NCI-H510A (cell line): Measurements from ENCODE around the gene WDR72.
"Not testable (repeated sequence)": the region's sequence is repeated elsewhere in the genome, so short reads cannot be mapped to it uniquely, and the experiment has no call there.

Experiments
- DNase-seq: peaks from one replicate; lab custom pipeline; 2025; lab: John Stamatoyannopoulos, UW

The WDR72 gene

DNA sequence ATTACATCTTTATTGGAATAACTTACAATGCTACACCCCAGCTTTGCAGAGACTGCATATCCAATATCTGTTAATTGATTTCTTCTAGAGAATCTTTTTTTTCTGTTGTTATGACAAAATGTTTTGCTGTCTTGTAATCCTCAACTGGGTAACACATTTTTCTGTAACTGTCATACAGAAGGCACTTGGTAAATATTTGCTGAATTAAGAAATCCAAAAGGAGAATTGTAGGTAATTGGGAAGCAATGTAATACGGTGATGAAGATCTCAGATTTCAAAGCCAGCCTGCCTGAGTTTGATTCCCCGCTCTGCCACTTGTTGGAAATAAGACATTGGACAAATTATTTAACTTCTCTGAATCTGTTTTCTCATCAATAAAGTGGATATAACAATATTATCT lies 169.1 kb downstream of the WDR72 start:
- no peak for DNase-seq

DNA sequence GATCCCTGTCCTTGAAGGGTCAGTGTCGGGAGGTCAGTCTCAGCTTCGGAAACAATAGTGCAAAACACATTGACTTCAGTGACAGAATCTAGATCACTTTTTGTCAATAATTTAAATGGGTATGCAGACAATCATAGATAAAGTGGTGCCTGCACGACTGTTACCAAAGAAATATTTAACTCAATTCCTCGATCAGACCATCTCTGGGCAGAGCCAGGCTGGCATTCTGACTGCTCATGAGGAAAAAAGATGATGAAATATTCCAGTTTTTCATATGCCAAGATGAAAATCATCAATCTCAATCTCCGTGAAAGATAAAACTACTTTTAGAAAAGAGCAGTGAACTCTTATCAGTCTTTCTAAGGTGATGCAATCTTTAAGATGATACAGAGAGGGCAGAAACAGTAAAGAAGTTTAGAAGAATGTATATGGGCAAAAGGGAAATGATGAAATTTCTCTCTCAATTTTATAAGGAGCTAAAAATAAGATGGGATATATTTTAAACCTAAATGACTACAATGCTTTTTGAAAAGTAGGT lies 169.9 kb downstream of the WDR72 start:
- DNase-seq = no peak

DNA sequence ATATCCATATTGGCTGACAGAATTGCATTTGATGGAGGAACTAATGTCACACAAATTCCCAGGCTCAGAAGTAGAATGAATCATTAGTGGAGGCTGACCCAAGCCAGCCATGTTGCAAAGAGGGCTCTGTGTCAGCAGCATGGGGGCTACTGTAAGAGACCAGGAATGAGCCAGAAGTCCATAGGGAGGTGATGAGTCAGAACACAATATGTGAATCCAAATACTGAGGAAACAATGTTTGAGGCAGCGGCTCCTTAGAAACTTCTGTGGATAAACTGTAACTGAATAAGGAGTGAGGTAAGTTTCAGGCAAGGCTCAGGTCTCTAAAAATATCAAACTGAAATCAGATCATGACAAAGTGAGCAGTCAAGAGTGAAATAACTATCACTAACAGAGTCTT lies 170.7 kb downstream of the WDR72 start:
- DNase-seq = no peak

DNA sequence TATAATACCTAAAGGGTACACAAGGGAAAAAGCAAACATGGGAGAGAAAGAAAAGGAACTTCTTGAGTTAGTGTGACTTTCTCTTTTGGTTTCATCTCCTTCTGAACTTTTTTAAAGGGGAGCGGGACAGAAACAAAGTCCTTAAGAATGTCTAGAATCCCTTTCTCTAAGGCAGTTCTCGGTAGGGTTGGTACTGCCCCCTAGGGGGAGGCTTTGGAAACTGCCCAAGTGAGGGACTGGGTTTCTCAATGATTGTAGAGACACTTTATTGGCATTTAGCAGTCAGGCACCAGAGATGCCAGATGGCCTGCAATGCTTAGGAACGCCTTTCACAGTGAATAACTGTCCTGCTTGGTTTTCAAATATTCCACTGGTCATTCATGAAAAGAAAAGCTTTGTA lies 172.7 kb downstream of the WDR72 start:
- DNase-seq = no peak

DNA sequence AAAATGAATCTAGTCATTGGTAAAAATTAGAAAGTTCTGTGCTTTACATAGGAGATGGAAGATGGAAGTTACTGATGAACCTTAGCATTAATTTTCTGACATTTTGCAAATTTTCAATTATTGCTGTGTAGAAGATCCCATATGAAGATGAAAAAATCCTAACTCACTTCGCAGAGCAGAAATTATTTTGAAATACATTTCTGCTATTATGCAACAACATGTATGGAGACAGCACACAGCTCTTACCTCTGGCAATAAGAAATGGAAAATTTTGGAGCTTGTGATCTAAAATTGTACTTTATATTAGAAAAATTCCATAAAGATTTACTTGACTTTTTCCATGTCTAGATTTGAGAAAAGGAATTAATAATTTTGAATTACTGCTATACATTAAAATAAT lies 177.9 kb downstream of the WDR72 start:
- DNase-seq = no peak

DNA sequence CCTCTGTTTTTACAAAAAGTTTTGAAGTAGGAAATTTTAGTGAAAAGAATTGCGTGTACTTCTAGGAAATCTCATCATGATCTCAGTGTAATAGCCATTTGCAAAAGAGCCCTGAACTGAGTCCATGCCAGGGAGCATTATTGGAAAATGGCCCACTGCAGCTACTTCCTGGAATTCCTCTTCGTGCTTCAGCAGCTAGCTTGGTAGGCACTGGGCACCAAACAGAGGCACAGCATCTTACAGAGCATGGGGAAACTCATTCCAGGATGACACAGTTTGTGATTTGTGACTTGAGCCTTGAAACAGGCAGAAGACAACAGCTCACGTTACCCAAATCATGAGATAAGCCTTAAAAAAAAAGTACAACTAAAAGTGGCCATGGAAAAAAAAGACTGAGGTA lies 179.1 kb downstream of the WDR72 start:
- no peak for DNase-seq

DNA sequence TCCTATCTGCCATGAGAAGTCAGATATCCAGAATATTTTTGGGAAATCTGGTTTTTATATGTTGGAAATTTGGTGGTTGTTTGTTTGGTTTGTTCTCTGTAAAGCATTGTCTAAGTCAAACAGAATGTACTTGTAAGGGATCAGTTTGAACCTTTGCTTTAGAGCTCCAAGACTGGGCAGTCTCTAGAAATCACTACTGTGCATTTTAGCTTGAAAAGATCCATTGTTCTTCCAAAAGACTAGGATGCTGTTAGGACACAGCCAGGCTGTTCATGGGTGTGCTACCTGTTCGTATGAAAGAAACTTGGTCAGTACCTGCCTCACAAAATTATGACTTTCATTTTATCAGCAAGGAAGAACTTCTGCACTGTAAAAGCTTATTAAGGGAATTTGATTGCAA lies 182.6 kb downstream of the WDR72 start:
- no peak for DNase-seq

DNA sequence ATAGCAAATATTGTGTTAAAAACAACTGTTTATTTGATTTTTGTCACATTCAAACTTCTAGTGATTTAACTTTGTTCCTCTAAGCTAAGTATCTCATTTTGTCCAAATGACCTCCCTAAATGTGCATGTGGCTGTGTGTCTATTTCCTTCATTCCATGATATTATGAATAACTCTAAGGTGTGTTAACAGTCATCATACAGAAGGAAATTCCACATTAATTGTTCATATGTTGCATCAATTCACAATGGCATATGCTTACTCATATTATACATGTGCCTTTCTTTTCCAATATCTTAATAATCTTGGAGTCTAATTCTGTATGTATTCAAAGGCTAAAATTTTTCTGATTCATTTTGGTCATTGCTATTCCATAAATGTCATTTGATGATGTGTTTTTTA lies 186.4 kb downstream of the WDR72 start:
- no peak for DNase-seq

DNA sequence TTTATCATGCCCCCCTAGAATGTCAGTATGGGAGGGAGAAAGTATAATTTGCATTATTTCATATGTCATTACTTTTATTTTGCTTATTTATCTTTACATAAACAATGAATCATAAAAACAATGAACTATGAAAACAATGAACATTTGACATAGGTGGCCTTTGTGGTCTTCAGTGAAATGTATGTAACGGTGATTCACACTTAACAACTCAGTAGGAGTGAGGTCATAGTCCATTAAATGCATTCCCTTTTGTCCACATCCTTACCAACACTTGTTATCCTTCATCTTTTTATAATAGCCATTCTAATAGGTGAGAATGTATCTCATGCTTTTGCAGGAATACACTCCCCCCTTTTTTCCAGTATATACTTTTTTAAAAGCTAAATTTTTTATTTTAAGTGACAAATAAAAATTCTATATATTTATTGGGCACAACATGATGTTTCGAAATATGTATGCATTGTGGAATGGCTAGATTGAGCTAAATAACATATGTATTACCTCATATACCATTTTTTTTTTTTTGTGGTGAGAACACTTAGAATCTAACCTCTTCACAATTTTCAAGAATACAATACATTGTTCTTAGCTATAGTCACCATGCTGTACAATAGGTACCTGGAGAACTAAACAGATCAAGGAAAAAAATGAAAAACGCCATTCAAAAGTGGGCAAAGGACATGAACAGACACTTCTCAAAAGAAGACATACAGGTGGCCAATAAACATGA lies 189.5 kb downstream of the WDR72 start:
- no peak for DNase-seq

DNA sequence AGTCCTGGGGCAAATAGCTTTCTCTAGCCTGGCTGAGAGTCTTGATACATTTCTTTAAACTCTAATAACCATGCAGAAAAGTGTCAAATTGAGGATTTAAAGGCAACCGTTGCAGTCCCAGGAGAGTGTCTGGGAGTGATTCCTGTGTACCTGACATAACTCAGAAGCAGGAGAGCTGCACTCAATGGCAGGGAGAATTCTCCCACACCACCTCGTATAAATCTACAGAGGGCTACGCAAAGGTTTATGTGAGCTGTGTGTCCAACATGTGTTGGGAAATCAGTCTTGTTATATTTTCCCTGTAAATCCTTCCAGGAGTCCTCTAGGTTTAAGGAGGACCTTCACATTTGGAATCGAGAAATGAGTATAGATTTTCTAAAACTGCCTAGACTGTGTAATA lies 192.6 kb downstream of the WDR72 start:
- no peak for DNase-seq

DNA sequence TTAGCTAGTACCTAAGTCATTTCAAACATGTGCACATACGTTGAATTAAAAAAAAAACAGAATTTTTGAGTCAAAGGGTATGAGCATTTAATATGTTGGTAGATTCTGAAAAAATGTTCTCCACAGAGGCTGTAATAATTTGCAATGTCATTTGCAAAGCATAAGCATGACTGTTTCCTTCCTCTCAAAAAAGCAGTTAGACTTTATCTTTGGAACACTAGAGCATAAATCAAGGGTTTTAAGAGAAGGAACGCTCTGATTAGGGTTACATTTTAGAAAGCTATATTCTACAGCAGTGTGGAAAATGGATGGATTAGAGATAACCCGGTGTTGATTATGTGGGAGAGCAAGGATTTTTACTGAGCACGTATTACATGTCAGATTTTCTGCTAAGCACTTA lies 193.7 kb downstream of the WDR72 start:
- DNase-seq = no peak

DNA sequence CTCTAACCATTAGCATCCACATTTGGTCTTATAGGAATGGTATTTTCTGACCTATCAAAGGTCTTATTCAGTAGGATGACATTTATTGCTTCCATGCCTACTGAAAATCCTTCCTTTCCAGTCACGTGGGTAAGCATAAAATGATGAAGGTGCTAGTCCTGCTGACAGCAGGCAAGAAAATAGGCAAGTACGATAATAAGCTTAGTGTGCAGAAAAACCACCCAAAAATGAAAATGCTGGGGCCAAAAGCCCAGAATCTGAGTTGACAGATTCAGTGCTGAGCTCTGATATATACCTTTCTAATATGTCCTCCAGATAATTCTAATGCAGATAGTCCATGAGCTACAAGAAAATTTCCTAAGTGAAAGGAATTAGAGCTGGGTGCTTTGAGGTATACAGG lies 194.8 kb downstream of the WDR72 start:
- no peak for DNase-seq

DNA sequence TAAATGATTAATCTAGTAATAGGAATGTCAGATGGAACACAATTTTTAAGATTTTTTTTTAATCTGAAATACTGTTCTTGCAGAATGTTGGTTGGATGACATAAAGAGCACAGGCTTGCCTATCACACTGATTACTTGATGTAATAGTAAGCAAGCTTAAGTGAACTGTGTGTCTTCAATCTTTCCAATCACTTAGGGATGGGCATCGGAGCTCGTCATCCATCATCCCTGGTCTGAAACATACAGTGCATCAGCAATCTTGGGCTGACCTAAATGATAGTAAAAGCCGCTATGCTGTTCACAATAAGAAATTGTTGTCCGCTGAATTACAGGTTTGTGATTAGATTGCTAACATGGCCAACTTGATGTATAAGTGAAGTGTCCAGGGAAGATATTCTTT lies 195.8 kb downstream of the WDR72 start:
- no peak for DNase-seq

DNA sequence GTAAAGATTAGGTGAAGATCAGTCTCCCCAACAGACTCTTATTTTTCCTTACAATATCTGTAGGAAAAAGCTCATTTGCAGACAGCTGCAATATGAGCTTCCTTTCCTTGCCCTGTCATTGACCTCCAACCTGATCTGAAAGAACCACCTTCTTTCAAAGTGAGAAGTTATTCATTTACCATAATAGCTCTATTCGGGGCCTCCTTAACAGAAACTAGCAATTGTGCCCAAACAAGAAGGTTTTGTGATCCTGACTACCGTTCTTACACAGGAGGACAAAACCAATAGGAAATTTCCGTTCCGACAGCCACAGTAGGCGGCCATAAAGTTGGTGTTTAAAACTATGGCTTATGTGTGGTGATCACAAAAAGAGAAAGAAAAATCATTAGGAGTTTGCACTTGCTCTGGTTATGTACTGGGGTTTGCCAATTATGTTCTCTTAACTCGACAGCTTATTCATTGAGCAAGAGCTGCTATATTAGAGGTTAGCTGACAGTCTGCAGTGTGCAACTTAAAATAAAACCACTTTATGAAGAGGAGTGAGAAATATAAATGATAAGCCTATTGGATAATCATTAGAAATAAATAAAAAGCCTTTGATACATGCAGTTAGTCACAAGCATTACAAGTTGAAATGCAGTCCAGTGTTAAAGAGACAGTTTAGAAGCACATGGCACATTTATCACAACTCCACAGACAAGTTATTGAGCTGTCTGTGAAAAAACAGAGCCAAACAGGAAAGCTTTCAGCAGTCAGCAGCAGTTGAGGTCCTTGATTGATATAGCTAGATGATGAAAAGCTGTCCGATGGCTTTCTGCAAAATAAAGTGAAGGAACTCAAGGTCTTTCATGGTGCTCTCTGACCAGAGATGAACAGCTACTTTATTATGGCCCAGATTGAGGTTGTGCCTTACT lies 199.8 kb downstream of the WDR72 start:
- no peak for DNase-seq

DNA sequence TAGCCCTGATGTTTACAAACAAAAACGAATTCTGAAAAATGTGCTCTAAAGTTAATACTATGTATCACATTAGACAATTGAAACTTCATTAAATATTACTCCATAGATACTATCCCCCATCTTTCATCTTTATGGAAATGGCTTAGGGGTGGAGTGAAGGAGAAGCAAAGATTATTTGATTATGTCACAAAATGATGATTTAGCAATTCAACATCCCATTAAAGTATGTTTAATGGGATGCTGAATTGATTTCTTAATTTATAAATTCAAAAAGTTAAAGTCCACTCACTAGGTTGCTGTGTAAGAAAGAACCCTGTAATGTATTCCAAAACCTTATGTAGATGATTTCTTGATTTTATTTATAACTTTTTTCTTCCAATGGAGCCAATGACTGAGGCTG lies 201.1 kb downstream of the WDR72 start:
- DNase-seq = no peak

DNA sequence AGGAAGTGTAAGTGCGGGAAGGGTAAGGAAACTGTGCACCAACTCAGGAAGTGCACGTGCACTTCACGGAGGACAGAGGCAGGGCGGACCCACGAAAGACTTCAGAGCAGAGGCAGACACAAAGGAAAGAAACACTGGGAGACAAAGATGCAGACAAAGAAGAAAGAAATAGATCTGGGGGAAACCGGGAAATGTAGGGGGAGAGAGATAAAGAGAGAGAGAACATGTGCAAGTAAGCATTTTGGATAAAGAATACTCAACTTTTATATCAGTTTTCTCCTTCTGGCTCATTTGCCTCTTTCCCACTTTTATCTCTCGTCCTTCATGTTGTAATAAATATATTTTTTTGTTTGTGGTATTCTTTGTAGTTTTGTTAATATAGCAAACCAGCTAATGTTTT lies 204.2 kb downstream of the WDR72 start:
- no peak for DNase-seq

DNA sequence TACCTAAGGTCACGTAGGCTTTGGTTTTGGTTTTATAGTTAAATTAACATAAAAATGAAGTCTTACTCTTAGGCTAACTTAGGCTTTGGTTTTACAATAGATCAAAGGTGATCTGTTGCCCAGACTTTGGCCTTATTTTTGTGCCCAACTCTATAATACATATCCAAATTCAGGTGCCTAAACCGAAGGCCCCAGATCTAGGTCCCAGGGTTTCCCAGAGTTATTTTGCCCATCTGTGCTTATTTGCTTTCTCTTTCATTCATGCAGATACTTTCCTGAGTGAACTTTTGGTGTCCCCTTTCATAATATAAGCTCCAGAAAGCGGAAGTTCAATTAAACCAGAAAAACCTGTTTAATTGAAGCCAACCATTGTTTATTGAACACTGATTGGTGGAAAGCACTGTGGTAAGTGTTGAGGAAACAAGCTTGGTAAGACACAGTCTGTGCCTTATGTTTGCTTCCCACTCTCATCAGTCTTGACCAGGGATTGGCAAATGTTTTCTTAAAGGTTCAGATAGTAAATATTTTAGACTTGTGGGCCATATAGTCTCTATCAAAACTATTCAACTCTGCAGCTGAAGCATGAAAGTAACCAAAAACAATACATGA lies 209.7 kb downstream of the WDR72 start:
- DNase-seq = peak; percentile 77

DNA sequence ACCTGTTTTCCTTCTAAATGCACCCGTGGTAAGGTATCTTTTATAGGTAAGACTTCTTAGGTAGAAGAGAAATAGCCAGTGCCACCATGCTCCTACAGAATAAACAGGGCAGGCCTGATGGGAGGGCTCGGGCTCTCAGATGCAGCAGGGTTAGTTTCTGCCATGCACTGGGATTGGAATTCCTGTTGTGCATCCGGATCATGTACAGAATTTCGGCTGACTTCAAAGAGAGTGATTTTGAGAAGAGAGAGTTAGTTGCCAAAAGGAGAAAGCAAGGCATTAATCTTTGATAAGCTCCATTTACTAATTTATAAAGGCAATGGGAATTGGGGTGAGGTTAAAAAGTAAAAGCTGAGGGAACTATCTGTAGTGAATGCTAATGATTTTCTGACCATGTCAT lies 211.2 kb downstream of the WDR72 start:
- no peak for DNase-seq

DNA sequence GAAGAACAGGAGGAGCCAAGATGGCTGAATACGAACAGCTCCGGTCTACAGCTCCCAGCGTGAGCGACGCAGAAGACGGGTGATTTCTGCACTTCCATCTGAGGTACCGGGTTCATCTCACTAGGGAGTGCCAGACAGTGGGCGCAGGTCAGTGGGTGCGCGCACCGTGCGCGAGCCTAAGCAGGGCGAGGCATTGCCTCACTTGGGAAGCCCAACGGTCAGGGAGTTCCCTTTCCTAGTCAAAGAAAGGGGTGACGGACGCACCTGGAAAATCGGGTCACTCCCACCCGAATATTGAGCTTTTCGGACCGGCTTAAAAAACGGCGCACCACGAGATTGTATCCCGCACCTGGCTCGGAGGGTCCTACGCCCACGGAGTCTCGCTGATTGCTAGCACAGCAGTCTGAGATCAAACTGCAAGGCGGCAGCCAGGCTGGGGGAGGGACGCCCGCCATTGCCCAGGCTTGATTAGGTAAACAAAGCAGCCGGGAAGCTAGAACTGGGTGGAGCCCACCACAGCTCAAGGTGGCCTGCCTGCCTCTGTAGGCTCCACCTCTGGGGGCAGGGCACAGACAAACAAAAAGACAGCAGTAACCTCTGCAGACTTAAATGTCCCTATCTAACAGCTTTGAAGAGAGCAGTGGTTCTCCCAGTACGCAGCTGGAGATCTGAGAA lies 218.7 kb downstream of the WDR72 start:
- not testable (repeated sequence) for DNase-seq

DNA sequence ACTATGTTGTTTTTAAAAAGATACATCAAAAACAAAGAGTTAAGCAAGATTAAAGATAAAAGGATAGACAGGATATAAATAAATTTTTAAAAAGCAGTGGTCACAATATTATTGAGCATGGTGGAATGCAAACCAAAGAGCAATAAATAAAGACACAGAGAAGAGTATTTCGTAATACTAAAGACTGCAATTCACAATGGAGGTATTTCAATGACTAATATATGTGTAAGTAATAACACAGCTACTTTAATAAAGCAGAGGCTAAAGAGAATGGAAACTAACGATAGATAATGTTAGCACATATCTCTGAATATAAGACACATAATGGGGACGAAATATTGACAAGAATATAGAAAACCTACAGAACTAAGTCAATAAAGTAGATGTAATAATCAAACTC lies 219.6 kb downstream of the WDR72 start:
- DNase-seq = no peak

DNA sequence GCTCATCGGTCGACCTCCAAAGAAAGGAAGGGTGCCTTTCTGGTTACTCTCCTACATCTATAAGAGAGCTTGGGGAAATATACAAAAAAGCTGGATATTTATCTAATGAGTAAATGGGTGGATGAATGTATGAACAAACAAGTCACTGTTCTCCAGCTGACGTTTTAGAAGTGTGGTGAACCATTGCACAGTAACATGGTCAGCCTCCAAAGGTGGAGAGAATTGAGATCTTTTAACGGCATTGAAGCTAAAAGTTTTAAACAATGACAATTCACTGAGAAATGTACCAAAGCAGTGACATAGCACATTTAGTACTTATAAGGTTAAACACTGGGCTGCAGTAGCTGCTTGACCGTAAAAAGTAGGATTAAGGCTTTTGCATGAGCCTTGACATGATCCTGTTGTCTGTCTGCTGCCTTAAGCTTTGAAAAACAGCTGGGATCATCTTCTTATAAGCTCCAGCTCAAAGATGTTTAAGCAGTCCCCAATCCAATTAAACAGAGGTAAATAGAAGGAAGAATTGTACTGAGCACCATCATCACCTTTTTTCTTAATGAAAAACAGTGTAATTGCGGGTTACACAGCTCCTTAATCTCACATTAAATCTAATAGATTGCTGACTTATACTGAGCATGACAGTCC lies 222.9 kb downstream of the WDR72 start:
- no peak for DNase-seq

DNA sequence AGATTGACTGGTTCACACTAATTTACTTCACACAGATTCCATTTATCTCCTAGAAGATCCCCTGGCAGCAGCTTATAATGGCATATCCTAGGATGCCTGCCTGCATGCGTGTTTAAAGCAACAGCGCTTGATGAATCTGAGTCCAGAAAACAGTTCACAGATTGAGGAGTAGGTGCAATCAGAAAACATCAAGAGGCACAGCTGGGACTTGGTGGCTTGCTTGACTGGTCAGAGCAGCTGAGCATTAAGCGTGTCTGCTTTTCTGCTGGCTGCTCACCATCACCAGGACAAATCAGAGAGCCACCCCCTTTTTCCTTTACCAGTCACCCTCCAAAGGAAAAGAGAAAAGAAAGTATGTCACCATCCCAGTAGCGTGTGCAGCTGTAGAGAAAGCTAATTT lies 223.6 kb downstream of the WDR72 start:
- DNase-seq = no peak
